H1 (cell line): ENCODE measurements around the gene ARHGEF28. TPM values are rescaled to one million over a fixed set of nuclear protein-coding genes. Genes with fewer than 3 reads are reported as not detected.

ENCODE experiments used
- CTCF ChIA-PET: fragments of 300-600 bp; sonication (Branson Sonifier 250); formaldehyde crosslinking; loops from one replicate; lab custom pipeline; 2021; ENCODE audit not compliant: partially characterized antibody; lab: Charles Lee
- POLR2A ChIA-PET: fragments of 300-600 bp; sonication (Branson Sonifier 250); formaldehyde crosslinking; loops from one replicate; lab custom pipeline; 2021; ENCODE audit warnings: inconsistent platforms; ENCODE audit not compliant: partially characterized antibody; lab: Charles Lee
- DNase-seq, 2 experiments: peaks; one replicate each; pipeline versions ENCODE4 v3.0.0 to v3.0.0-alpha.2; 2010 to 2022; ENCODE audit warnings: low spot score in 2 of 2, low read depth in 1 of 2, mixed read lengths in 1 of 2
- FAIRE-seq: peaks from 2 replicates; lab custom pipeline; 2011; peaks lifted over from hg19 to GRCh38; lab: Jason Lieb, UNC
- H2AFZ ChIP-seq: 2 replicates; pipeline ENCODE4 v1.8.1; 2012; ENCODE audit warnings: low read length, inconsistent platforms
- H2AK5ac ChIP-seq: 2 replicates; pipeline ENCODE4 v1.6.1; 2013; ENCODE audit warnings: low read depth, low read length
- H2BK120ac ChIP-seq: replicated peaks from 2 replicates; pipeline ENCODE3; 2013; ENCODE audit warnings: low read depth, low read length, inconsistent platforms
- H2BK12ac ChIP-seq: 2 replicates; pipeline ENCODE4 v1.6.1; 2013; ENCODE audit warnings: low read depth, low read length
- H2BK15ac ChIP-seq: 2 replicates; pipeline ENCODE4 v1.6.1; 2013; ENCODE audit warnings: low read length
- H2BK20ac ChIP-seq: 2 replicates; pipeline ENCODE4 v1.6.1; 2013; ENCODE audit warnings: low read length
- H2BK5ac ChIP-seq: 2 replicates; pipeline ENCODE4 v1.6.1; 2013; ENCODE audit warnings: low read depth, low read length
- H3K14ac ChIP-seq: 2 replicates; pipeline ENCODE4 v1.6.1; 2013; ENCODE audit warnings: inconsistent platforms; ENCODE audit not compliant: insufficient read length
- H3K18ac ChIP-seq: 2 replicates; pipeline ENCODE4 v1.6.1; 2013; ENCODE audit warnings: low read length; ENCODE audit errors: extremely low read depth
- H3K23ac ChIP-seq: 2 replicates; pipeline ENCODE4 v1.6.1; 2013; ENCODE audit warnings: inconsistent platforms; ENCODE audit not compliant: insufficient read length
- H3K23me2 ChIP-seq: 2 replicates; pipeline ENCODE4 v1.6.1; 2013; ENCODE audit warnings: low read depth, low read length
- H3K27ac ChIP-seq: 2 replicates; pipeline ENCODE4 v1.6.1; 2011; ENCODE audit warnings: low read depth, low read length, inconsistent platforms
- H3K27me3 ChIP-seq, 4 experiments: replicated peaks in 1 of 4; 1 replicate in 1 of 4; 2 replicates in 3 of 4; pipeline versions ENCODE4 v1.6.1 to v1.8.1; 2011 to 2013; ENCODE audit warnings: low read length in 3 of 4, mild to moderate bottlenecking in 3 of 4, inconsistent platforms in 2 of 4, mixed read lengths in 2 of 4, moderate library complexity in 1 of 4; ENCODE audit not compliant: control insufficient read depth in 3 of 4, insufficient read depth in 3 of 4; ENCODE audit errors: extremely low read depth in 1 of 4
- H3K36me3 ChIP-seq, 4 experiments: 2 replicates each; pipeline versions ENCODE4 v1.6.1 to v1.8.1; 2011 to 2013; ENCODE audit warnings: mild to moderate bottlenecking in 4 of 4, low read length in 3 of 4, moderate library complexity in 2 of 4, control low read depth in 1 of 4, inconsistent platforms in 1 of 4; ENCODE audit not compliant: insufficient read depth in 4 of 4, control insufficient read depth in 2 of 4
- H3K4ac ChIP-seq: replicated peaks from 2 replicates; pipeline ENCODE3; 2013; ENCODE audit warnings: low read length, low read depth, mixed read lengths, inconsistent platforms; ENCODE audit not compliant: insufficient read length
- H3K4me1 ChIP-seq, 4 experiments: replicated peaks in 1 of 4; 1 replicate in 1 of 4; 2 replicates in 3 of 4; pipeline versions ENCODE4 v1.6.1 to v1.8.1; 2011 to 2013; ENCODE audit warnings: low read length in 3 of 4, inconsistent platforms in 2 of 4, mixed read lengths in 1 of 4; ENCODE audit not compliant: insufficient read depth in 4 of 4, control insufficient read depth in 3 of 4
- H3K4me2 ChIP-seq, 2 experiments: 2 replicates each; pipeline versions ENCODE4 v1.6.1 to v1.8.1; 2011 to 2013; ENCODE audit warnings: low read depth in 2 of 2, low read length in 2 of 2, control low read depth in 1 of 2, inconsistent platforms in 1 of 2, mild to moderate bottlenecking in 1 of 2; ENCODE audit not compliant: insufficient read depth in 1 of 2
- H3K4me3 ChIP-seq, 4 experiments: fragments of 200-600, 300-600 bp in 1 of 4; sonication (generic), shearing (Covaris generic), sonication (Bioruptor Twin) in 1 of 4; 2 replicates each; pipeline versions ENCODE4 v1.5.1 to v1.8.1; 2011 to 2016; ENCODE audit warnings: low read length in 4 of 4, low read depth in 3 of 4, control low read depth in 2 of 4, inconsistent platforms in 2 of 4, mild to moderate bottlenecking in 2 of 4, mixed read lengths in 1 of 4, moderate library complexity in 1 of 4; ENCODE audit not compliant: insufficient read depth in 2 of 4; ENCODE audit errors: extremely low read depth in 1 of 4
- H3K56ac ChIP-seq: replicated peaks from 2 replicates; pipeline ENCODE3; 2013; ENCODE audit warnings: low read depth, mild to moderate bottlenecking, mixed read lengths, low read length, inconsistent platforms; ENCODE audit not compliant: insufficient read length
- H3K79me1 ChIP-seq: 2 replicates; pipeline ENCODE4 v1.6.1; 2013; ENCODE audit warnings: low read depth, low read length, control low read depth
- H3K79me2 ChIP-seq, 2 experiments: 2 replicates each; pipeline versions ENCODE4 v1.6.1 to v1.8.1; 2012 to 2013; ENCODE audit warnings: low read length in 2 of 2, mild to moderate bottlenecking in 2 of 2, inconsistent platforms in 1 of 2; ENCODE audit not compliant: insufficient read depth in 2 of 2, control insufficient read depth in 1 of 2
- H3K9ac ChIP-seq, 4 experiments: replicated peaks in 1 of 4; 1 replicate in 1 of 4; 2 replicates in 3 of 4; pipeline versions ENCODE4 v1.6.1 to v1.8.1; 2011 to 2013; ENCODE audit warnings: low read depth in 3 of 4, low read length in 3 of 4, control low read depth in 2 of 4, mild to moderate bottlenecking in 2 of 4, moderate library complexity in 2 of 4, inconsistent platforms in 1 of 4; ENCODE audit errors: extremely low read depth in 1 of 4
- H3K9me3 ChIP-seq, 2 experiments: 2 replicates each; pipeline versions ENCODE4 v1.6.1 to v1.8.1; 2012 to 2013; ENCODE audit warnings: mild to moderate bottlenecking in 2 of 2, moderate library complexity in 2 of 2, control low read depth in 1 of 2, inconsistent platforms in 1 of 2, low read depth in 1 of 2, low read length in 1 of 2, mixed read lengths in 1 of 2; ENCODE audit not compliant: insufficient read depth in 2 of 2
- H4K20me1 ChIP-seq, 2 experiments: replicated peaks in 1 of 2; 2 replicates each; pipeline versions ENCODE3 to v1.8.1; 2011 to 2013; ENCODE audit warnings: inconsistent platforms in 2 of 2, low read length in 2 of 2, mild to moderate bottlenecking in 1 of 2; ENCODE audit not compliant: insufficient read depth in 2 of 2, control insufficient read depth in 1 of 2
- H4K5ac ChIP-seq: 2 replicates; pipeline ENCODE4 v1.6.1; 2013; ENCODE audit warnings: low read length, low read depth, mixed read lengths, inconsistent platforms; ENCODE audit not compliant: insufficient read length
- H4K8ac ChIP-seq: 2 replicates; pipeline ENCODE4 v1.8.0; 2013; ENCODE audit warnings: mild to moderate bottlenecking, moderate library complexity, low read length, inconsistent platforms; ENCODE audit not compliant: insufficient read depth; ENCODE audit errors: extremely low read depth
- H4K91ac ChIP-seq: replicated peaks from 2 replicates; pipeline ENCODE3; 2013; ENCODE audit warnings: low read length, mixed read lengths, inconsistent platforms; ENCODE audit not compliant: insufficient read length
- BACH1 ChIP-seq: IDR thresholded peaks from 2 replicates; pipeline ENCODE4 v1.6.1; 2012; ENCODE audit warnings: low read length, improper control_type of control experiment
- BCL11A ChIP-seq, 2 experiments: IDR thresholded peaks; one replicate each; pipeline ENCODE4 v1.6.1; 2011; ENCODE audit warnings: low read depth in 2 of 2, low read length in 2 of 2, mild to moderate bottlenecking in 2 of 2
- EP300 ChIP-seq, 2 experiments: IDR thresholded peaks; 1 replicate in 1 of 2; 2 replicates in 1 of 2; pipeline ENCODE4 v1.6.1; 2011 to 2012; ENCODE audit warnings: low read depth in 2 of 2, low read length in 2 of 2, mild to moderate bottlenecking in 2 of 2, borderline replicate concordance in 1 of 2, inconsistent platforms in 1 of 2, moderate library complexity in 1 of 2
- GTF2F1 ChIP-seq: IDR thresholded peaks from 2 replicates; pipeline ENCODE4 v1.6.1; 2012; ENCODE audit warnings: low read depth, low read length, improper control_type of control experiment, borderline replicate concordance
- JUN ChIP-seq: IDR thresholded peaks from 2 replicates; pipeline ENCODE4 v1.6.1; 2011; ENCODE audit warnings: low read depth, mild to moderate bottlenecking, improper control_type of control experiment, low read length
- PHF8 ChIP-seq: fragments of 200-600 bp; sonication (generic); conservative IDR thresholded peaks from 2 replicates; pipeline ENCODE4 v1.7.1; 2012; ENCODE audit warnings: low read depth, mild to moderate bottlenecking, inconsistent platforms, low read length, moderate library complexity
- SIN3A ChIP-seq, 2 experiments: IDR thresholded peaks in 1 of 2; conservative IDR thresholded peaks in 1 of 2; 2 replicates each; pipeline ENCODE4 v1.6.1; 2011 to 2012; ENCODE audit warnings: low read length in 2 of 2, improper control_type of control experiment in 1 of 2, low read depth in 1 of 2, mild to moderate bottlenecking in 1 of 2
- SIX5 ChIP-seq: IDR thresholded peaks from 2 replicates; pipeline ENCODE4 v1.6.1; 2011; ENCODE audit warnings: mild to moderate bottlenecking, low read depth, low read length
- SRF ChIP-seq: IDR thresholded peaks from 2 replicates; pipeline ENCODE4 v1.6.1; 2011; ENCODE audit warnings: mild to moderate bottlenecking, low read depth, low read length, moderate library complexity
- WGBS, 2 experiments: shearing (Covaris generic) in 1 of 2; methylation state at CpG; one replicate each; pipeline versions ENCODE4 v1.1.6 to v1.1.7; 2013 to 2015; ENCODE audit warnings: low lambda C conversion rate in 2 of 2, mixed read lengths in 2 of 2, inconsistent platforms in 1 of 2, low coverage in 1 of 2, missing lambda C conversion rate in 1 of 2; ENCODE audit not compliant: insufficient replicate concordance in 2 of 2, insufficient coverage in 1 of 2, insufficient read length in 1 of 2; ENCODE audit errors: extremely low coverage in 1 of 2, missing lambda C conversion rate in 1 of 2; 5-methylcytosine and 5-hydroxymethylcytosine counted together
- polyA plus RNA-seq, 7 experiments: library from polyadenylated mRNA; depleted of rRNA in 3 of 7; stranded (reverse) in 5 of 7; unstranded in 2 of 7; fragments of >200 nt in 5 of 7; fragments of 200-250 nt in 2 of 7; gene quantifications; 1 replicate in 5 of 7; 2 replicates in 1 of 7; 4 replicates in 1 of 7; pipeline versions ENCODE4 v1.2.1 to v1.2.3, GENCODE V29; 2011 to 2013; ENCODE audit warnings: missing spikeins in 2 of 7, mixed read lengths in 2 of 7
- total RNA-seq: library from RNA; stranded (reverse); fragmentation: NEBNext Ultra II Directional; extraction: Animal tissue kit (Norgen Biotek cat#: 25700); gene quantifications from 2 replicates; pipeline ENCODE4 v1.2.1, GENCODE V29; 2021
- TF ChIP-seq, protein P1 (sequence below): IDR thresholded peaks from 2 replicates; pipeline ENCODE4 v1.6.1; 2012; ENCODE audit warnings: inconsistent platforms

Gene ARHGEF28
- total and polyA plus RNA-seq, 2 of the 8 experiments (the other 6 are each of a cell fraction or from before 2014, with no cell fraction given): 0.33 to 1.0 TPM

DNA sequence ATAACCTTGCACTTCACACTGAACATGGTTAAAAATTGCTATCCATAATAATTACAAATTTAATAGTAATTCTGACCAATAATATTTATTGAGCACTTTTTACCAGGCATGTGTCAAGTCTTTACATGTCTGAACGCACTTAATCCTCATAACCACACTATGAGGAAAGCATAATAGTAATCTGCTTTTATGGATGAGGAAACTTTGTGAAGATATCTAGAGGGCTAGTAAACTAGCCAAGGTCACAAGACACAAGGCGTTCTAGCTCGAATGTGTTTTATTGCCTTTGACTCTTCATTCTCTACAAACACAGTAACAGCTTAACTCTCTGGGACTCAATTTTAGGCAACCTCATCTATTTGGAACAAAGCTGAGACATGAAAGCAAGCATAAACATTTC, 205.1 kb downstream of the ARHGEF28 start:
- H3K23me2 ChIP-seq: no peaks in the 10 kb centered on the region; the same call in 1 of the 2 replicates
- DNase-seq: no peak
- H3K9ac ChIP-seq: no peak overlapping the region
- H2BK20ac ChIP-seq: no peak overlapping the region
- no peak for FAIRE-seq
- no peaks in the 10 kb centered on the region for H3K79me1 ChIP-seq
- WGBS, 2 experiments: 92% methylated on average over 3 of the region's 3 CpGs; no CpG with 5 or more reads in 1 of the 2 experiments
- H3K18ac ChIP-seq: no peak overlapping the region
- H3K4me2 ChIP-seq: no peak overlapping the region
- ChIA-PET CTCF (no interaction called here), POLR2A (no interaction called here)
- H2BK5ac ChIP-seq: no peak overlapping the region
- H3K36me3 ChIP-seq: no peaks in the 10 kb centered on the region
- H3K9me3 ChIP-seq: no peaks in the 10 kb centered on the region
- no peaks in the 10 kb centered on the region for H3K79me2 ChIP-seq
- H3K4me3 ChIP-seq: no peak overlapping the region
- no peak overlapping the region for H3K56ac ChIP-seq
- H3K4ac ChIP-seq: no peak overlapping the region
- H4K20me1 ChIP-seq: no peaks in the 10 kb centered on the region
- no peak overlapping the region for H2AFZ ChIP-seq
- H2AK5ac ChIP-seq: no peak overlapping the region
- H3K27ac ChIP-seq: no peak overlapping the region
- TF ChIP-seq SRF (no peak), PHF8 (no peak), BCL11A (IDR thresholded peaks at IDR 0.05; ENCODE audit: low read depth in 2 of 2, low read length in 2 of 2) (no peak), EP300 (IDR thresholded peaks at IDR 0.05; ENCODE audit: borderline replicate concordance in 1 of 2, low read depth in 2 of 2, low read length in 2 of 2) (no peak), SIN3A (conservative IDR thresholded peaks at IDR 0.05 in 1 of 2, IDR thresholded peaks at IDR 0.05 in 1 of 2; ENCODE audit: low read depth in 1 of 2, low read length in 2 of 2) (no peak), BACH1 (no peak), JUN (no peak), GTF2F1 (no peak), SIX5 (no peak)
- TF ChIP-seq, protein P1, sequence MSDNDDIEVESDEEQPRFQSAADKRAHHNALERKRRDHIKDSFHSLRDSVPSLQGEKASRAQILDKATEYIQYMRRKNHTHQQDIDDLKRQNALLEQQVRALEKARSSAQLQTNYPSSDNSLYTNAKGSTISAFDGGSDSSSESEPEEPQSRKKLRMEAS: no peak
- no peak overlapping the region for H3K23ac ChIP-seq
- no peak overlapping the region for H4K5ac ChIP-seq
- no peak overlapping the region for H2BK12ac ChIP-seq
- H3K4me1 ChIP-seq: no peaks in the 10 kb centered on the region
- H2BK120ac ChIP-seq: no peak overlapping the region
- no peak overlapping the region for H4K91ac ChIP-seq
- H3K27me3 ChIP-seq: no peaks in the 10 kb centered on the region
- H3K14ac ChIP-seq: no peak overlapping the region
- H2BK15ac ChIP-seq: no peak overlapping the region
- H4K8ac ChIP-seq: no peak overlapping the region
